CD1c-positive myeloid dendritic cell (primary cell): ENCODE measurements around the gene ZC3H12D.
A peak's percentile ranks its signal among the peaks of the same experiment; 100 is the strongest.
"Not testable (repeated sequence)": the region's sequence is repeated elsewhere in the genome, so short reads cannot be mapped to it uniquely, and the experiment has no call there.

ENCODE experiments used
- DNase-seq: peaks from one replicate; pipeline ENCODE4 v3.0.0-alpha.2; 2016; ENCODE audit errors: extremely low spot score

Gene ZC3H12D

GRCh38 chr6:149459761-149460160, 25.1 kb downstream of the ZC3H12D start:
- no peak for DNase-seq

- peak; percentile 38 for DNase-seq
Measured at GRCh38 chr6:149458806-149459205, 26.0 kb downstream of the ZC3H12D start.

GRCh38 chr6:149458196-149458595, 26.6 kb downstream of the ZC3H12D start:
- DNase-seq: no peak

- no peak for DNase-seq
Measured at GRCh38 chr6:149457316-149457884, 27.4 kb downstream of the ZC3H12D start.

GRCh38 chr6:149456311-149457021, 28.3 kb downstream of the ZC3H12D start:
- DNase-seq: no peak

- DNase-seq: no peak
Measured at GRCh38 chr6:149455031-149455732, 29.6 kb downstream of the ZC3H12D start.

GRCh38 chr6:149454346-149454848, 30.4 kb downstream of the ZC3H12D start:
- peak; percentile 75 for DNase-seq

- no peak for DNase-seq
Measured at GRCh38 chr6:149453597-149454345, 31.0 kb downstream of the ZC3H12D start.

- DNase-seq: no peak
Measured at GRCh38 chr6:149452037-149452939, 32.5 kb downstream of the ZC3H12D start.

- DNase-seq: peak; percentile 25
Measured at GRCh38 chr6:149451376-149452036, 33.3 kb downstream of the ZC3H12D start.

GRCh38 chr6:149450679-149451375, 34.0 kb downstream of the ZC3H12D start:
- peak; percentile 26 for DNase-seq

GRCh38 chr6:149449831-149450678, 34.8 kb downstream of the ZC3H12D start:
- DNase-seq: no peak

- no peak for DNase-seq
Measured at GRCh38 chr6:149448821-149449453, 35.9 kb downstream of the ZC3H12D start.

- no peak for DNase-seq
Measured at GRCh38 chr6:149446791-149447376, 37.9 kb downstream of the ZC3H12D start.

GRCh38 chr6:149445573-149445972, 39.2 kb downstream of the ZC3H12D start:
- DNase-seq: no peak

- no peak for DNase-seq
Measured at GRCh38 chr6:149445095-149445466, 39.7 kb downstream of the ZC3H12D start.

- DNase-seq: not testable (repeated sequence)
Measured at GRCh38 chr6:149444360-149445094, 40.3 kb downstream of the ZC3H12D start.
